ENCODE measurements around the gene DYTN.
A peak's percentile ranks its signal among the peaks of the same experiment; 100 is the strongest.

Gene DYTN

GRCh38 chr2:206631340-206631739 is 86.9 kb downstream of the DYTN start:
- H4K20me1 ChIP-seq: no peaks in the 10 kb centered on the region
- no peak overlapping the region for H3K4me3 ChIP-seq
- no peak overlapping the region for H3K27ac ChIP-seq
- no peaks in the 10 kb centered on the region for H3K9me3 ChIP-seq (replicated peaks in 1 of 11)
- no peaks in the 10 kb centered on the region for H3K4me1 ChIP-seq
- no peaks in the 10 kb centered on the region for H3K27me3 ChIP-seq
- H3K9ac ChIP-seq: no peak overlapping the region
- no peaks in the 10 kb centered on the region for H3K36me3 ChIP-seq
- TF ChIP-seq Cebpa-rat (IDR thresholded peaks at IDR 0.05): no peak
- no peak overlapping the region for H3K4me2 ChIP-seq

- no peak for TF ChIP-seq Cebpa-rat (IDR thresholded peaks at IDR 0.05)
- Histone ChIP-seq H3K4me1 (no peaks in the 10 kb centered on the region), H3K4me2 (no peak overlapping the region), H3K9me3 (replicated peaks in 1 of 11) (no peaks in the 10 kb centered on the region), H4K20me1 (no peaks in the 10 kb centered on the region), H3K27me3 (no peaks in the 10 kb centered on the region), H3K36me3 (no peaks in the 10 kb centered on the region), H3K9ac (no peak overlapping the region), H3K4me3 (no peak overlapping the region), H3K27ac (no peak overlapping the region)
Measured at GRCh38 chr2:206627632-206628031, 90.6 kb downstream of the DYTN start.

GRCh38 chr2:206626108-206626507 is 92.1 kb downstream of the DYTN start:
- H4K20me1 ChIP-seq: no peaks in the 10 kb centered on the region
- H3K4me3 ChIP-seq: no peak overlapping the region
- no peaks in the 10 kb centered on the region for H3K4me1 ChIP-seq
- no peaks in the 10 kb centered on the region for H3K27me3 ChIP-seq
- H3K36me3 ChIP-seq: no peaks in the 10 kb centered on the region
- H3K27ac ChIP-seq: no peak overlapping the region
- H3K4me2 ChIP-seq: no peak overlapping the region
- no peak overlapping the region for H3K9ac ChIP-seq
- TF ChIP-seq Cebpa-rat (IDR thresholded peaks at IDR 0.05): no peak
- no peaks in the 10 kb centered on the region for H3K9me3 ChIP-seq (replicated peaks in 1 of 11)

GRCh38 chr2:206619011-206619410 is 99.2 kb downstream of the DYTN start:
- Histone ChIP-seq H3K27ac (no peak overlapping the region), H3K4me2 (no peak overlapping the region), H3K9me3 (replicated peaks in 1 of 11) (no peaks in the 10 kb centered on the region), H3K4me3 (no peak overlapping the region), H3K36me3 (no peaks in the 10 kb centered on the region), H4K20me1 (no peaks in the 10 kb centered on the region), H3K27me3 (no peaks in the 10 kb centered on the region), H3K4me1 (no peaks in the 10 kb centered on the region; a peak in 1 of 20 replicates), H3K9ac (no peak overlapping the region)
- TF ChIP-seq Cebpa-rat (IDR thresholded peaks at IDR 0.05): no peak

- H3K27me3 ChIP-seq: no peaks in the 10 kb centered on the region
- no peak overlapping the region for H3K27ac ChIP-seq
- H4K20me1 ChIP-seq: no peaks in the 10 kb centered on the region
- H3K4me1 ChIP-seq: no peaks in the 10 kb centered on the region; a peak in 1 of 20 replicates
- H3K36me3 ChIP-seq: no peaks in the 10 kb centered on the region
- no peak overlapping the region for H3K4me2 ChIP-seq
- H3K4me3 ChIP-seq: no peak overlapping the region
- no peak overlapping the region for H3K9ac ChIP-seq
- TF ChIP-seq Cebpa-rat (IDR thresholded peaks at IDR 0.05): no peak
- no peaks in the 10 kb centered on the region for H3K9me3 ChIP-seq (replicated peaks in 1 of 11)
Measured at GRCh38 chr2:206616151-206616550, 102.0 kb downstream of the DYTN start.

- Histone ChIP-seq H3K9me3 (replicated peaks in 1 of 11) (no peaks in the 10 kb centered on the region), H3K27me3 (no peaks in the 10 kb centered on the region), H4K20me1 (no peaks in the 10 kb centered on the region), H3K4me3 (no peak overlapping the region), H3K27ac (no peak overlapping the region), H3K4me1 (no peaks in the 10 kb centered on the region; a peak in 1 of 20 replicates), H3K9ac (no peak overlapping the region), H3K36me3 (no peaks in the 10 kb centered on the region), H3K4me2 (no peak overlapping the region)
- no peak for TF ChIP-seq Cebpa-rat (IDR thresholded peaks at IDR 0.05)
Measured at GRCh38 chr2:206615417-206616089, 102.6 kb downstream of the DYTN start.

GRCh38 chr2:206614811-206615210 is 103.4 kb downstream of the DYTN start:
- Histone ChIP-seq H4K20me1 (no peaks in the 10 kb centered on the region), H3K4me3 (no peak overlapping the region), H3K4me1 (peaks cover 0 to under 1% (median 0%) of the 10 kb centered on the region in 10 experiments; a peak in 2 of 20 replicates), H3K4me2 (0 out of 22 replicates have a peak overlapping the region, but pooled peaks of 1 of the 11 experiments have one; percentile 16), H3K36me3 (no peaks in the 10 kb centered on the region), H3K27me3 (no peaks in the 10 kb centered on the region), H3K9me3 (replicated peaks in 1 of 11) (no peaks in the 10 kb centered on the region), H3K27ac (no peak overlapping the region), H3K9ac (no peak overlapping the region)
- TF ChIP-seq Cebpa-rat (IDR thresholded peaks at IDR 0.05): no peak

- Histone ChIP-seq H4K20me1 (no peaks in the 10 kb centered on the region), H3K36me3 (no peaks in the 10 kb centered on the region), H3K9ac (no peak overlapping the region), H3K9me3 (replicated peaks in 1 of 11) (no peaks in the 10 kb centered on the region), H3K27me3 (no peaks in the 10 kb centered on the region), H3K4me1 (peaks cover 0 to 4% (median 0%) of the 10 kb centered on the region in 10 experiments; a peak in 2 of 20 replicates), H3K27ac (no peak overlapping the region), H3K4me3 (no peak overlapping the region), H3K4me2 (no peak overlapping the region)
- no peak for TF ChIP-seq Cebpa-rat (IDR thresholded peaks at IDR 0.05)
Measured at GRCh38 chr2:206611736-206612135, 106.5 kb downstream of the DYTN start.

- peaks cover 0 to 4% (median 0%) of the 10 kb centered on the region in 10 experiments; a peak in 2 of 20 replicates for H3K4me1 ChIP-seq
- no peaks in the 10 kb centered on the region for H3K36me3 ChIP-seq
- no peak for TF ChIP-seq Cebpa-rat (IDR thresholded peaks at IDR 0.05)
- H3K27me3 ChIP-seq: no peaks in the 10 kb centered on the region
- H3K4me2 ChIP-seq: no peak overlapping the region
- H3K9ac ChIP-seq: no peak overlapping the region
- no peak overlapping the region for H3K27ac ChIP-seq
- H4K20me1 ChIP-seq: no peaks in the 10 kb centered on the region
- H3K4me3 ChIP-seq: no peak overlapping the region
- H3K9me3 ChIP-seq (replicated peaks in 1 of 11): no peaks in the 10 kb centered on the region
Measured at GRCh38 chr2:206611191-206611590, 107.0 kb downstream of the DYTN start.

GRCh38 chr2:206610451-206610850 is 107.7 kb downstream of the DYTN start:
- no peaks in the 10 kb centered on the region for H4K20me1 ChIP-seq

More at GRCh38 chr2:206610451-206610850, 107.7 kb downstream of the DYTN start:
- TF ChIP-seq Cebpa-rat (IDR thresholded peaks at IDR 0.05): no peak
- H3K36me3 ChIP-seq: no peaks in the 10 kb centered on the region
- H3K4me1 ChIP-seq: peaks cover 0 to 4% (median 0%) of the 10 kb centered on the region in 10 experiments; a peak in 2 of 20 replicates
- H3K4me3 ChIP-seq: no peak overlapping the region
- no peak overlapping the region for H3K4me2 ChIP-seq
- H3K27me3 ChIP-seq: no peaks in the 10 kb centered on the region
- no peak overlapping the region for H3K9ac ChIP-seq
- no peaks in the 10 kb centered on the region for H3K9me3 ChIP-seq (replicated peaks in 1 of 11)
- H3K27ac ChIP-seq: no peak overlapping the region

Data from BLaER1 treated with 17β-estradiol and CSF1 and Interleukin-3, amounts not matched to agents 10 nM and 100 nM (cell line).